Esophagus (tissue), 2 donors: Measurements from ENCODE around the gene ATG10. TPM values are rescaled to one million over a fixed set of nuclear protein-coding genes. Genes with fewer than 3 reads are reported as not detected.

Source experiments
- H3K27ac ChIP-seq, 2 donors: one replicate each; pipeline ENCODE4 v1.5.1; 2013; ENCODE audit warnings: low read depth in 2 of 2, mild to moderate bottlenecking in 2 of 2, inconsistent platforms in 1 of 2, low read length in 1 of 2, moderate library complexity in 1 of 2
- H3K27me3 ChIP-seq, 2 donors: one replicate each; pipeline ENCODE4 v1.6.1; 2013; ENCODE audit warnings: low read length in 2 of 2, control low read depth in 1 of 2, mild to moderate bottlenecking in 1 of 2; ENCODE audit not compliant: insufficient read depth in 2 of 2, control insufficient read depth in 1 of 2
- H3K36me3 ChIP-seq, 2 donors: one replicate each; pipeline ENCODE4 v1.6.1; 2013; ENCODE audit warnings: low read length in 1 of 2; ENCODE audit not compliant: control insufficient read depth in 2 of 2, insufficient read depth in 2 of 2
- H3K4me1 ChIP-seq, 2 donors: one replicate each; pipeline ENCODE4 v1.6.1; 2013; ENCODE audit warnings: low read length in 1 of 2; ENCODE audit not compliant: control insufficient read depth in 2 of 2, insufficient read depth in 2 of 2
- H3K4me3 ChIP-seq, 2 donors: one replicate each; pipeline ENCODE4 v1.5.1; 2013; ENCODE audit warnings: low read length in 2 of 2, mild to moderate bottlenecking in 2 of 2, low read depth in 1 of 2, moderate library complexity in 1 of 2
- H3K9me3 ChIP-seq, 2 donors: one replicate each; pipeline ENCODE4 v1.6.1; 2013; ENCODE audit warnings: mild to moderate bottlenecking in 2 of 2, low read depth in 1 of 2, low read length in 1 of 2, moderate library complexity in 1 of 2; ENCODE audit not compliant: control insufficient read depth in 2 of 2, insufficient read depth in 1 of 2
- WGBS, 2 donors: extraction: QIAGEN DNeasy Blood & Tissue Kit; methylation state at CpG; one replicate each; pipeline ENCODE4 v1.1.7; 2013; 5-methylcytosine and 5-hydroxymethylcytosine counted together
- polyA plus RNA-seq, 2 donors: library from polyadenylated mRNA; stranded (reverse); fragments of 200-250 nt; gene quantifications; one replicate each; pipeline ENCODE4 v1.2.3, GENCODE V29; 2013
- donor health status: healthy with polysubstance abuse.
- donor health status: Bipolar disorder and iron deficiency.

Gene ATG10
- polyA plus RNA-seq, 2 donors: 3.8 to 5.1 TPM

DNA sequence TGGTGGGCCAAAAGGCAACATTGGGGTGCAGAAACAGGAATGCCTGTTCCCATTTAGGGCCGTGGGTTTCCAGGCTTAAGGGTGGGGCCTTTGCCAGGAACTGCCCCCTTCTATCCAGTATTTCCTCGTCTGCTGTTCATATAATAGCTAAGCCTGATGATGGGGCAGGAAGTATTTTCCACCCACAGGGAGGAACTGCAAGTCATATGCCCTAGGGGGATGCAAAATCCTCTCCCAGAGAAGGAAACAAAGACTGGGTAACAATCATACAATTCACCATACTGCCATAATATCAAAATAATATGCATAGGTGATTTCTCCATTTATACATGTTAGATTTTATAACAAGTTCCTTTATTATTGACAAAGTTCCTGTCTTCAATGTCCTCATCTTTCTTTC lies 326.8 kb downstream of the ATG10 start:
- Histone ChIP-seq H3K27ac (no peak overlapping the region), H3K36me3 (no peaks in the 10 kb centered on the region), H3K27me3 (no peaks in the 10 kb centered on the region), H3K4me3 (no peak overlapping the region), H3K9me3 (no peaks in the 10 kb centered on the region), H3K4me1 (no peaks in the 10 kb centered on the region)
- 41 to 48% methylated on average over 2 of the region's 2 CpGs for WGBS, 2 donors

DNA sequence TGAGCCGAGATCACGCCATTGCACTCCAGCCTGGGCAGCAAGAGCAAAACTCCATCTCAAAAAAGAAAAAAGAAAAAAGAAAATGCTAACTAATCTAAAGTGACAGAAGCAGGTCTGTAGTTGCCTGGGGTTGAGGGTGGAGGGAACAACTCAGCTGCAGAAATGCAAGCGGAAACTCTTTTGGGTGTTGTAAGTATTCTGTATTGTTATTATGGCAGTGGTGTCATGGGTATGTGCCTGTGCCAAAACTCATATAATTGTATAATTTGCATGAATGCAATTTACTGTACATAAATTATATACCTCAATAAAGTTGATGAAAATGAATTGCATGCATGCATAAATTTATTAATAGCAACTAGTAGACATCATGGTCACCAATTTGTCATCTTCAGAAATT lies 329.4 kb downstream of the ATG10 start:
- Histone ChIP-seq H3K4me3 (no peak overlapping the region), H3K36me3 (no peaks in the 10 kb centered on the region), H3K27ac (no peak overlapping the region), H3K9me3 (no peaks in the 10 kb centered on the region), H3K27me3 (no peaks in the 10 kb centered on the region), H3K4me1 (no peaks in the 10 kb centered on the region)
- 94 to 97% methylated on average over 3 of the region's 3 CpGs for WGBS, 2 donors

Other genes starting within 250 kb of the ATG10 start
- 10 to 100 TPM; 18.8 to 25.3 TPM for gene SSBP2, start 220.9 kb upstream of the ATG10 start, polyA plus RNA-seq